Mammary epithelial cell (primary cell): ENCODE measurements around the gene CELF2.

Source experiments
- CTCF ChIP-seq, 2 donors: IDR thresholded peaks in 1 of 2; conservative IDR thresholded peaks in 1 of 2; 2 replicates each; pipeline ENCODE4 v1.5.1; 2011 to 2012; ENCODE audit warnings: inconsistent platforms in 2 of 2, low read length in 2 of 2, mild to moderate bottlenecking in 2 of 2, control low read depth in 1 of 2, low read depth in 1 of 2; ENCODE audit not compliant: insufficient read depth in 1 of 2; ENCODE audit errors: extremely low read depth in 1 of 2
- EZH2 ChIP-seq: IDR thresholded peaks from 2 replicates; pipeline ENCODE4 v1.6.1; 2012; ENCODE audit warnings: low read length, inconsistent platforms, borderline replicate concordance

DNA sequence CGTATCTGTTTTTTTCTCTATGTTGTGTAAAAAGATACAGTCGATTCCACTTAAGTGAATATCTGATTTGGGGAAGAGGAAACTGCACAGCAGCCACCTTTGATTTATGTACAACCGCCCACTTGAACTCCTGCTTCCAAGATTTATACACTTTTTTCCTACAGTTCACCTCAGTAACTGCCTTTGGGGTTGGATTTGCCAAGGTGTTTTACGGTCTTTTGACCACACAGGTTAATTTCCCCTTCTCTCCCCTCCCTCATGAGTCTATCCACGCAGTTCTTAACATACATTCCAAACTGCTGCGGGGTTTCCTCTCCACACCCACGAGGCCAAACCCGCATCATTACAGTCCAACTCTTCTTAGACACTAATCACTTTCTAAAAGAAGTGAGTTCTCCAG, 316.8 kb downstream of the CELF2 start:
- TF ChIP-seq CTCF (conservative IDR thresholded peaks at IDR 0.05 in 1 of 2, IDR thresholded peaks at IDR 0.05 in 1 of 2; ENCODE audit: extremely low read depth in 1 of 2, insufficient read depth in 1 of 2, low read depth in 1 of 2, low read length in 2 of 2), result no peak
- no peak for TF ChIP-seq EZH2
